Lung (tissue), 12 donors: ENCODE measurements around the gene GDI1. TPM values are rescaled to one million over a fixed set of nuclear protein-coding genes. Genes with fewer than 3 reads are reported as not detected.

ENCODE experiments used
- ATAC-seq: fragments of 200-7000 bp; cut with Tn5 transposase; one replicate; pipeline ENCODE4 v1.9.1; 2020; ENCODE audit warnings: moderate number of reproducible peaks; ENCODE audit not compliant: insufficient read depth, low FRiP score
- DNase-seq, 3 donors: peaks; one replicate each; pipeline ENCODE4 v3.0.0-alpha.2; 2013 to 2017
- H3K27ac ChIP-seq, 2 donors: one replicate each; pipeline ENCODE4 v1.5.1; 2013; ENCODE audit warnings: mild to moderate bottlenecking in 2 of 2, moderate library complexity in 2 of 2, control low read depth in 1 of 2, inconsistent platforms in 1 of 2, low read depth in 1 of 2, low read length in 1 of 2
- H3K27me3 ChIP-seq, 3 donors: one replicate each; pipeline ENCODE4 v1.5.1; 2013; ENCODE audit warnings: low read length in 2 of 3; ENCODE audit not compliant: control insufficient read depth in 3 of 3, insufficient read depth in 3 of 3
- H3K36me3 ChIP-seq, 4 donors: one replicate each; pipeline ENCODE4 v1.5.1; 2013; ENCODE audit warnings: low read length in 4 of 4, mild to moderate bottlenecking in 1 of 4, moderate library complexity in 1 of 4; ENCODE audit not compliant: control insufficient read depth in 4 of 4, insufficient read depth in 4 of 4
- H3K4me1 ChIP-seq, 5 donors: one replicate each; pipeline ENCODE4 v1.5.1; 2013; ENCODE audit warnings: low read length in 5 of 5, mild to moderate bottlenecking in 2 of 5, moderate library complexity in 1 of 5; ENCODE audit not compliant: control insufficient read depth in 5 of 5, insufficient read depth in 5 of 5
- H3K4me3 ChIP-seq: one replicate; pipeline ENCODE4 v1.5.1; 2013; ENCODE audit warnings: mild to moderate bottlenecking, control low read depth, moderate library complexity
- H3K9ac ChIP-seq, 2 donors: one replicate each; pipeline ENCODE4 v1.5.1; 2013; ENCODE audit warnings: low read length in 2 of 2, control low read depth in 1 of 2; ENCODE audit not compliant: insufficient read depth in 1 of 2
- H3K9me3 ChIP-seq, 4 donors: one replicate each; pipeline ENCODE4 v1.5.1; 2013; ENCODE audit warnings: low read length in 3 of 4, mild to moderate bottlenecking in 1 of 4, moderate library complexity in 1 of 4; ENCODE audit not compliant: control insufficient read depth in 4 of 4, insufficient read depth in 3 of 4
- WGBS, 2 donors: extraction: QIAGEN DNeasy Blood & Tissue Kit; methylation state at CpG; one replicate each; pipeline ENCODE4 v1.1.7; 2013; 5-methylcytosine and 5-hydroxymethylcytosine counted together
- polyA plus RNA-seq, 2 donors: library from polyadenylated mRNA; stranded (reverse); fragments of 200-250 nt; gene quantifications; one replicate each; pipeline ENCODE4 v1.2.1, GENCODE V29; 2013
- total RNA-seq, 2 donors: library from RNA; depleted of rRNA in 1 of 2; stranded (reverse); fragments of >200 nt in 1 of 2; gene quantifications; one replicate each; pipeline ENCODE4 v1.2.1, GENCODE V29; 2014 to 2021
- TF ChIP-seq, protein P1 (sequence below): IDR thresholded peaks from 2 replicates; pipeline ENCODE4 v1.5.1; 2012; ENCODE audit warnings: mild to moderate bottlenecking; ENCODE audit errors: control extremely low read depth, extremely low read depth
- donor health status: control.
- donor health status: control.
- donor health status: Bipolar disorder and iron deficiency.
- donor health status: healthy.
- donor health status: DM: yes; HTN: yes; CAD: no.

Gene GDI1
- total and polyA plus RNA-seq, 4 donors = 64.0 to 130 (median 116) TPM

GRCh38 chrX:154487518-154488290, 50.8 kb downstream of the GDI1 start:
- Histone ChIP-seq H3K4me1 (peaks cover 0 to 9% (median 0%) of the 10 kb centered on the region in 5 donors), H3K9me3 (peaks cover 0 to 3% (median 0%) of the 10 kb centered on the region in 4 donors), H3K4me3 (no peak overlapping the region), H3K27ac (no peak overlapping the region), H3K36me3 (peaks cover 0 to 7% (median under 1%) of the 10 kb centered on the region in 4 donors), H3K9ac (no peak overlapping the region), H3K27me3 (no peaks in the 10 kb centered on the region)
- 93 to 94% methylated on average over 25 to 28 of the region's 28 CpGs for WGBS, 2 donors
- DNase-seq (no peak), ATAC-seq (no peak)
- TF ChIP-seq, protein P1, sequence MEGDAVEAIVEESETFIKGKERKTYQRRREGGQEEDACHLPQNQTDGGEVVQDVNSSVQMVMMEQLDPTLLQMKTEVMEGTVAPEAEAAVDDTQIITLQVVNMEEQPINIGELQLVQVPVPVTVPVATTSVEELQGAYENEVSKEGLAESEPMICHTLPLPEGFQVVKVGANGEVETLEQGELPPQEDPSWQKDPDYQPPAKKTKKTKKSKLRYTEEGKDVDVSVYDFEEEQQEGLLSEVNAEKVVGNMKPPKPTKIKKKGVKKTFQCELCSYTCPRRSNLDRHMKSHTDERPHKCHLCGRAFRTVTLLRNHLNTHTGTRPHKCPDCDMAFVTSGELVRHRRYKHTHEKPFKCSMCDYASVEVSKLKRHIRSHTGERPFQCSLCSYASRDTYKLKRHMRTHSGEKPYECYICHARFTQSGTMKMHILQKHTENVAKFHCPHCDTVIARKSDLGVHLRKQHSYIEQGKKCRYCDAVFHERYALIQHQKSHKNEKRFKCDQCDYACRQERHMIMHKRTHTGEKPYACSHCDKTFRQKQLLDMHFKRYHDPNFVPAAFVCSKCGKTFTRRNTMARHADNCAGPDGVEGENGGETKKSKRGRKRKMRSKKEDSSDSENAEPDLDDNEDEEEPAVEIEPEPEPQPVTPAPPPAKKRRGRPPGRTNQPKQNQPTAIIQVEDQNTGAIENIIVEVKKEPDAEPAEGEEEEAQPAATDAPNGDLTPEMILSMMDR = no peak

DNA sequence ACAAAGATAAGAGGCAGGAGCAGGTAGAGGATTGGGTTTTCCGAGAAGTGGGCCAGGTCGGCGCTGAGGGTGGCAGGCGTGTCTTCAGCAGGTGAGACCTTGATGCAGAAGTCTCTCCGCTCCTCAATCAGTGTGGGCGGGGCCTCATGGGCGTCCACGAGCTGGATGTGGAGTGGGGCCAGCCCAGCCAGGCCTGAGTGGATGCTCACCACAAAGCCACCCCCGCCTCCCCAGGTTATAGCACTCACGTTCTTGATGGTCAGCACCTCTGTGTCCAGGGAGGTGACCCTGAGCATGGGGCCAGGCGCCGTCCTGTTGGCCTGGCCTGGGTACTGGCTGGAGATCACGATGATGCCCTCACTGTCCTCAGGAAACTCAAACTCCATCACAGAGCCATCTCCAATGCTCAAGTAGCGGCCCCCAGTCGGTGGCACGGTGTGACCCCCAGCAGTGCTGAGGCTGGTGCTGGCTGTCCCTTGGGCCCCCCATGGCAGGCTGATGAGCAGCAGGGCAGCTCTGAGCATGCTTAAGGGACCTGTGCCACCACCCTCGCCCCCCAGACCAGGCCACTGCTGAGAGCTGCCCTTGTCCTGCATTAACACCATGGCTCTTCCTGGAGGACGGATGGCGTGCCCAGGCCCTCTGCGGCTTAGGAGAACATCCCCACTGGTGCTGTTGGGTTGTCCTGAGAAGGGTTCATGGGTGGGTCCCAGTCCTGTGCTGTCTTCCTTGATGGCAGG, 51.6 kb downstream of the GDI1 start:
- no peaks in the 10 kb centered on the region for H3K27me3 ChIP-seq
- no peak overlapping the region for H3K27ac ChIP-seq
- WGBS, 2 donors = 90 to 91% methylated on average over 16 to 20 of the region's 20 CpGs
- peaks cover 0 to 3% (median 0%) of the 10 kb centered on the region in 4 donors for H3K9me3 ChIP-seq
- TF ChIP-seq, protein P1 = no peak
- DNase-seq (no peak), ATAC-seq (no peak)
- H3K4me3 ChIP-seq = no peak overlapping the region
- peaks cover 0 to 7% (median under 1%) of the 10 kb centered on the region in 4 donors for H3K36me3 ChIP-seq
- peaks cover 0 to 9% (median 0%) of the 10 kb centered on the region in 5 donors for H3K4me1 ChIP-seq
- H3K9ac ChIP-seq = no peak overlapping the region

DNA sequence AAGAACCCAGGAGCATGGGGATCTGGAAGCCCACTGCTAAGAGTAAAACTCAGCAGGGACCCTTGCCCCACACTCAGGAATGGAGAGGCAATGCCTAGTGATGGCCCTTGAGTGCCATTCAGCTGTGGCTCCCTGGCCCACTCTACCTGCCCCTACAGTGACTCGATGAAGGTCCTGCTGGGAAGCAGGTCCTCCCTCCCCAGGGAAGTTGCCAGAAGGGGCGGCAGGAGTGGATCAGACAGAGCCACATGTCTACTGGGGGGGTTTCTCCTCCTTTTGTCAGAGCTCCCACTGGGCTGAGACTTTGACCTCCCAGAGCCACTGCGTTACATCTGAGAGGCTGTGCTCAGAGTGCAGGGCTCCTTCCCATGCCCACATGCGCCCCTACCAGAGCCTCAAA, 52.2 kb downstream of the GDI1 start:
- H3K4me1 ChIP-seq = peaks cover 0 to 8% (median 0%) of the 10 kb centered on the region in 5 donors
- peaks cover 0 to 3% (median 0%) of the 10 kb centered on the region in 4 donors for H3K9me3 ChIP-seq
- no peak for ATAC-seq
- peak overlapping the region in 1 of 2 donors; percentile 91 for H3K27ac ChIP-seq
- TF ChIP-seq, protein P1 = no peak
- H3K4me3 ChIP-seq = no peak overlapping the region
- no peak overlapping the region for H3K9ac ChIP-seq
- DNase-seq = no peak
- peaks cover 0 to 7% (median 0%) of the 10 kb centered on the region in 4 donors for H3K36me3 ChIP-seq
- 82 to 86% methylated on average over 4 of the region's 4 CpGs for WGBS, 2 donors
- H3K27me3 ChIP-seq = no peaks in the 10 kb centered on the region
